Progenitor cell of endocrine pancreas (in vitro differentiated cells): ENCODE measurements around the gene DIAPH2. TPM values are rescaled to one million over a fixed set of nuclear protein-coding genes. Genes with fewer than 3 reads are reported as not detected.

Source experiments
- DNase-seq: peaks from one replicate; pipeline ENCODE4 v3.0.0; 2021; ENCODE audit warnings: low spot score; ENCODE audit not compliant: unreplicated experiment
- H3K27ac Mint-ChIP-seq: 2 replicates; pipeline ENCODE4 v1.8.0; 2021; ENCODE audit warnings: mild to moderate bottlenecking, moderate library complexity, mixed read lengths
- H3K27me3 Mint-ChIP-seq: 2 replicates; pipeline ENCODE4 v1.8.0; 2021; ENCODE audit warnings: mixed read lengths
- H3K36me3 Mint-ChIP-seq: 2 replicates; pipeline ENCODE4 v1.8.0; 2022; ENCODE audit warnings: mixed read lengths; ENCODE audit not compliant: insufficient read depth
- H3K4me1 Mint-ChIP-seq: 2 replicates; pipeline ENCODE4 v1.8.0; 2021; ENCODE audit warnings: low read depth, mixed read lengths
- H3K4me3 Mint-ChIP-seq: 2 replicates; pipeline ENCODE4 v1.8.0; 2021; ENCODE audit warnings: low read depth, mild to moderate bottlenecking, moderate library complexity, mixed read lengths
- H3K9me3 Mint-ChIP-seq: 2 replicates; pipeline ENCODE4 v1.8.0; 2021; ENCODE audit warnings: low read depth, mixed read lengths
- total RNA-seq: library from RNA; stranded (reverse); gene quantifications from 2 replicates; pipeline ENCODE4 v1.2.1, GENCODE V29; 2021
- TF ChIP-seq, protein P1 (sequence below): fragments of 200-600 bp; sonication (generic); IDR thresholded peaks from one replicate; pipeline ENCODE4 v1.5.0; 2021; ENCODE audit warnings: antibody characterized with exemption, mild to moderate bottlenecking; ENCODE audit not compliant: unreplicated experiment

Gene DIAPH2
- total RNA-seq, 1 donor from 2014 or later: 29.7 TPM

DNA sequence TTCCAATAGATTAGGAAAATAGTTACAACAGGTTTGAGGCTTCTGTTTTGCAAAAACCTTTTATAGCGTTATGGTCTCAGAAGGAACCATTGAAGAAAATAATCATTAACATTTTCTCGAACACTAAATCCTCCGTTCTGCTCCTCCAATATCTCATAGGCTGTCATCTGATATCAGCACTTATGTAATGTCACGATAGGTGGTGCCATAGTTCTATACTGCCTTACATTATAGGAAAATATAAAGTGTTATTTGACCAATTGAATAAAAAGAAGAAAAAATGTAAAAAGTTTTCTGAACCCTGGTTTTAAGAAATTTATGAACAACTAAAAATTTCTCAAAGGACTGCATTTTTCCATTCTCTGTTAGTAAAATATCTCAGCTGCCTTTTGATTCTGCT lies 490.5 kb downstream of the DIAPH2 start:
- TF ChIP-seq, protein P1, sequence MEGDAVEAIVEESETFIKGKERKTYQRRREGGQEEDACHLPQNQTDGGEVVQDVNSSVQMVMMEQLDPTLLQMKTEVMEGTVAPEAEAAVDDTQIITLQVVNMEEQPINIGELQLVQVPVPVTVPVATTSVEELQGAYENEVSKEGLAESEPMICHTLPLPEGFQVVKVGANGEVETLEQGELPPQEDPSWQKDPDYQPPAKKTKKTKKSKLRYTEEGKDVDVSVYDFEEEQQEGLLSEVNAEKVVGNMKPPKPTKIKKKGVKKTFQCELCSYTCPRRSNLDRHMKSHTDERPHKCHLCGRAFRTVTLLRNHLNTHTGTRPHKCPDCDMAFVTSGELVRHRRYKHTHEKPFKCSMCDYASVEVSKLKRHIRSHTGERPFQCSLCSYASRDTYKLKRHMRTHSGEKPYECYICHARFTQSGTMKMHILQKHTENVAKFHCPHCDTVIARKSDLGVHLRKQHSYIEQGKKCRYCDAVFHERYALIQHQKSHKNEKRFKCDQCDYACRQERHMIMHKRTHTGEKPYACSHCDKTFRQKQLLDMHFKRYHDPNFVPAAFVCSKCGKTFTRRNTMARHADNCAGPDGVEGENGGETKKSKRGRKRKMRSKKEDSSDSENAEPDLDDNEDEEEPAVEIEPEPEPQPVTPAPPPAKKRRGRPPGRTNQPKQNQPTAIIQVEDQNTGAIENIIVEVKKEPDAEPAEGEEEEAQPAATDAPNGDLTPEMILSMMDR: no peak
- DNase-seq: no peak
- no peaks in the 10 kb centered on the region for H3K27me3 Mint-ChIP-seq
- H3K27ac Mint-ChIP-seq: no peak overlapping the region
- no peaks in the 10 kb centered on the region for H3K4me1 Mint-ChIP-seq
- H3K9me3 Mint-ChIP-seq: peaks cover 12% of the 10 kb centered on the region
- H3K4me3 Mint-ChIP-seq: no peak overlapping the region
- peaks cover 8% of the 10 kb centered on the region for H3K36me3 Mint-ChIP-seq

DNA sequence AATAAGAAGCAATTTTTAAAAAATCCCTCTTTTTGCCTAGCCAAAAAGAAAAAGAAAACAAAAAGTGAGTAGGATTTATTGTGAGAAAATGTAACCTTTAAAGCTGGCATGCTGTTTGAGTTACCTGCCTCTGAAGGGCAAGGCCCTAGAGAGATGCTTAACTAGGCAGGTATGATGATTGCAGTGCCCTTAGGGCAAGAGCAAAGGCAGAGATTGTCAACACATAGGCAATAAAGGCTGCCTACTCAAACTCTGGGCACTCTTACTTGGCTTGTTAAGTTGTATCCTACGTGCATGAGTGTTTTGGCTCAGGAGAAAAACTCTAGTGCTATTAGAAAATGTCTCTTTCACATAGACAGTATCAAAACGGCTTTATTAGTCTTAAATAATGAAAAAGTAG lies 505.0 kb downstream of the DIAPH2 start:
- TF ChIP-seq, protein P1: no peak
- no peak for DNase-seq
- H3K27ac Mint-ChIP-seq: no peak overlapping the region
- no peaks in the 10 kb centered on the region for H3K9me3 Mint-ChIP-seq
- no peak overlapping the region for H3K4me3 Mint-ChIP-seq
- peaks cover 16% of the 10 kb centered on the region for H3K4me1 Mint-ChIP-seq
- no peaks in the 10 kb centered on the region for H3K36me3 Mint-ChIP-seq
- no peaks in the 10 kb centered on the region for H3K27me3 Mint-ChIP-seq

DNA sequence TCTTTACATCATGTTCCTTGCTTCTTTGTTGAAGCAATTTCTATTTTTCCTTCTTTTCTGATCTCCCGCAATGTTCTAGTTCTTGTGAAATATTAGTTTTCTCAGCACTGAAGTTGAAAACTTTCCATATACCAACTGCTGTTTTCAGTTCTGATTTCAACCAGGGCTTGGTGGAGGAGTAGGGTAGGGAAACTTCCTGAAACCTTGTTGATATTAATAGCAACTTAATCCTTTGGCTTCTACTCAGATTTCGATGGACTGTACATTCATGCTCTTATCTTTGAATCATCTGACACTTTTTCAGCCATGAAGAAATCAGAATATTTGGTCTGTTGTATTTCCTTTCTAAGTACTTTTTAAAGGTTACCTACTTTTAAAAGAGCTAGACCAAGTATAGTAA lies 514.9 kb downstream of the DIAPH2 start:
- H3K4me1 Mint-ChIP-seq: no peaks in the 10 kb centered on the region
- H3K9me3 Mint-ChIP-seq: peaks cover 13% of the 10 kb centered on the region
- H3K4me3 Mint-ChIP-seq: no peak overlapping the region
- TF ChIP-seq, protein P1: no peak
- no peaks in the 10 kb centered on the region for H3K27me3 Mint-ChIP-seq
- no peak overlapping the region for H3K27ac Mint-ChIP-seq
- H3K36me3 Mint-ChIP-seq: peaks cover 5% of the 10 kb centered on the region
- DNase-seq: no peak

DNA sequence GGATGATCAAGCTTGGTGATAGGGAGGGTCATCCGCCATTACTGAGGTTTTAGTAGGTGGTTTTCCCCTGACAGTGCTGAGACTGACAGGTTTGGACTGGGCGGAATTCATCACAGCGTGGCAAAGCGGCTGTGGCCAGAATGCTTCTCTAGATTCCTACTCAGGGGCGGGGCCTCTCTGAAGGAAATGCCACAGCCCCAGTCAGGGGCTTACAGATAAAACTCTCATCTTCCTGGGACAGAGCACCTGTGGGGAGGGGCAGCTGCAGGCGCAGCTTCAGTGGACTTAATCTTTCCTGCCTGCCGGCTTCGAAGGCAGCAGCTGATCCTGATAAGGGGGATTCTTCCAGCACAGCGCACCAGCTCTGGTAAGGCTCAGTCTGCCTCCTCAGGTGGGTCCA lies 515.8 kb downstream of the DIAPH2 start:
- H3K27ac Mint-ChIP-seq: no peak overlapping the region
- no peak for DNase-seq
- no peaks in the 10 kb centered on the region for H3K4me1 Mint-ChIP-seq
- H3K27me3 Mint-ChIP-seq: no peaks in the 10 kb centered on the region
- TF ChIP-seq, protein P1: no peak
- peaks cover 20% of the 10 kb centered on the region for H3K9me3 Mint-ChIP-seq
- H3K4me3 Mint-ChIP-seq: no peak overlapping the region
- H3K36me3 Mint-ChIP-seq: peaks cover 9% of the 10 kb centered on the region

DNA sequence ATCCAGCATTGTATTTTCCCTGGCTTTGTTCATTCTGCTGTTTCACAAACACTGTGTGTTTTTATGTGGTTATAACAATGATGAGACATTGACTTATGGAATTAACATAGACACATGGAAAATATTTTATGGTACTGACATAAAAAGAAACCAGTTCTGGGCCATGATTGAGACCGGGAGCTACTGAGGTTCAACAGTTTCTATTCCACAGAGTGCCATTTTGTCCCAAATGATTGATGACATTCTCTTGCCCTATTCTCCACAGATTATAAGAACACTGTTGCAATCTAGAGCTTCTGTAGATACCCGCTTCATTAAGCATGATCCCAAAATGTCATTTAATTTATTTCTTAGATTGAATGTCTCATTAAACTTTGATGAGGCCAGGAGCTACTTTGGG lies 525.9 kb downstream of the DIAPH2 start:
- TF ChIP-seq, protein P1: no peak
- H3K36me3 Mint-ChIP-seq: no peaks in the 10 kb centered on the region
- no peaks in the 10 kb centered on the region for H3K27me3 Mint-ChIP-seq
- H3K4me3 Mint-ChIP-seq: no peak overlapping the region
- H3K9me3 Mint-ChIP-seq: no peaks in the 10 kb centered on the region
- no peak for DNase-seq
- no peak overlapping the region for H3K27ac Mint-ChIP-seq
- H3K4me1 Mint-ChIP-seq: no peaks in the 10 kb centered on the region

DNA sequence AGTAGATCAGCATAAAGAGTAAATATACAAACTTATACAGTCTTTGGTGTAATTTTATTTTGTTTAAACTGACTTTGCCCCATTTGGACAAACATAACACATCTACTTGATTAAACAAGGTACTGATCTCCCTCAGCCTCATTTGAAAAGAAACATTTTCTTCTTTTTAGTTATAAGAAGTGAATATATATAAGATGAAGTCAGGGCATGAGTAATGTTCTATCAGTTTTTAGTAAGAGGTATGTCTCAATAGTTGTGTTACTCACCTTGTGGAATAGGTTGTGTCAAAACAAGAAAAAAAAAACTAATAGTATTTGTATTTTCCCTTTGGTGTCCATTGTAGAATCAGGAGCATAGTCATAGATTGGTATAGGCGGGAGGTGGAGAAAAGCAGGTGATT lies 526.4 kb downstream of the DIAPH2 start:
- H3K4me3 Mint-ChIP-seq: no peak overlapping the region

More for the DNA sequence above, 526.4 kb downstream of the DIAPH2 start:
- no peak for DNase-seq
- TF ChIP-seq, protein P1: no peak
- Mint-ChIP-seq H3K36me3 (no peaks in the 10 kb centered on the region), H3K9me3 (no peaks in the 10 kb centered on the region), H3K4me1 (no peaks in the 10 kb centered on the region), H3K27me3 (no peaks in the 10 kb centered on the region), H3K27ac (no peak overlapping the region)
